ENCODE results near the gene ARHGAP15.

DNA sequence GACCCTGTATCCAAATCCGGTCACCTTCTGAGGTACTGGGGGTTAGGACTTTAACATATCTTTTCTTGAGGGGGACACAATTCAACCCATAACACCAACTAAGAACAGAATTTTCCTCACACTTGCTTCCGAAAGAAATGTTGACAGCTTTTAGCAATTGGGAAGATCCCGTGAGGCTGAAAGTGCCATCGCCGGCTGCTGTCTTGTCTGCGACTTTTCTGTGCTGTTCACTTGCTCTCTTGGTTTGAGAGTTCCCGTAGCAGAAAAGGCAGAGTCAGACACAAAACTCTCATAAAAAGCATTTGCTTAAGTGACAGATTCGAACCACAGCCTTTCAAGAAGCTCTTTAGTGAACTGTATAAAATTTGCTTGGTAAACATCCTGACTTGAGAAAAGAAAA lies 253.4 kb downstream of the ARHGAP15 start:
- TF ChIP-seq, protein P1, sequence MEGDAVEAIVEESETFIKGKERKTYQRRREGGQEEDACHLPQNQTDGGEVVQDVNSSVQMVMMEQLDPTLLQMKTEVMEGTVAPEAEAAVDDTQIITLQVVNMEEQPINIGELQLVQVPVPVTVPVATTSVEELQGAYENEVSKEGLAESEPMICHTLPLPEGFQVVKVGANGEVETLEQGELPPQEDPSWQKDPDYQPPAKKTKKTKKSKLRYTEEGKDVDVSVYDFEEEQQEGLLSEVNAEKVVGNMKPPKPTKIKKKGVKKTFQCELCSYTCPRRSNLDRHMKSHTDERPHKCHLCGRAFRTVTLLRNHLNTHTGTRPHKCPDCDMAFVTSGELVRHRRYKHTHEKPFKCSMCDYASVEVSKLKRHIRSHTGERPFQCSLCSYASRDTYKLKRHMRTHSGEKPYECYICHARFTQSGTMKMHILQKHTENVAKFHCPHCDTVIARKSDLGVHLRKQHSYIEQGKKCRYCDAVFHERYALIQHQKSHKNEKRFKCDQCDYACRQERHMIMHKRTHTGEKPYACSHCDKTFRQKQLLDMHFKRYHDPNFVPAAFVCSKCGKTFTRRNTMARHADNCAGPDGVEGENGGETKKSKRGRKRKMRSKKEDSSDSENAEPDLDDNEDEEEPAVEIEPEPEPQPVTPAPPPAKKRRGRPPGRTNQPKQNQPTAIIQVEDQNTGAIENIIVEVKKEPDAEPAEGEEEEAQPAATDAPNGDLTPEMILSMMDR (conservative IDR thresholded peaks at IDR 0.05; ENCODE audit: low read length) = no peak
- TF ChIP-seq EZH2phosphoT487 (IDR thresholded peaks at IDR 0.05; ENCODE audit: borderline replicate concordance, low read depth, low read length) = no peak

All from OCI-LY7 (cell line).